ENCODE data around the gene IGFL4.
A peak's percentile ranks its signal among the peaks of the same experiment; 100 is the strongest.

Gene IGFL4

DNA sequence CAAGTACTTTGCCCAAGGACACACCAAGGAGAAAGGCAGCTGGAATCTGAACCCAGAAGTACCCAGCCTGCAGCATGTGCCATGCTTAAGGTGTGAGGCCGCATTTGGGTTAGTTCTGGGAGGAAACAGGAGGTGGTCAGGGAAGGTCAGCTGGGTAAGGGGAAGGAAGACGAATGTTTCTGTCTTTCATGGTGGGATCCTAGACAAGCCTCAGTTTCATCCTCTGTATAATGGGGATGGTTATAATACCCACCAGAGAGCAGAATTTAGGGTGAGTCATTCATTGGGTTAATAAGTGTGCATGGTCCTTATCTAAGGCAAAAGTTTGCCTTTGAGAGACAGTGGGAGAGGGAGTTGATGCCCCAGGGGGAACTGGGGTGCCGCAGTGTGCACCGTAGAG is 42.0 kb downstream of the IGFL4 start:
- FAIRE-seq = no peak
- DNase-seq (ENCODE audit: insufficient read length, low spot score) = no peak

GRCh38 chr19:45996933-45997332 is 43.9 kb downstream of the IGFL4 start:
- DNase-seq (ENCODE audit: insufficient read length, low spot score) (no peak), FAIRE-seq (no peak)

- FAIRE-seq (peak; percentile 8), DNase-seq (ENCODE audit: insufficient read length, low spot score) (no peak)
These were observed 45.0 kb downstream of the IGFL4 start for GRCh38 chr19:45995715-45996385.

DNA sequence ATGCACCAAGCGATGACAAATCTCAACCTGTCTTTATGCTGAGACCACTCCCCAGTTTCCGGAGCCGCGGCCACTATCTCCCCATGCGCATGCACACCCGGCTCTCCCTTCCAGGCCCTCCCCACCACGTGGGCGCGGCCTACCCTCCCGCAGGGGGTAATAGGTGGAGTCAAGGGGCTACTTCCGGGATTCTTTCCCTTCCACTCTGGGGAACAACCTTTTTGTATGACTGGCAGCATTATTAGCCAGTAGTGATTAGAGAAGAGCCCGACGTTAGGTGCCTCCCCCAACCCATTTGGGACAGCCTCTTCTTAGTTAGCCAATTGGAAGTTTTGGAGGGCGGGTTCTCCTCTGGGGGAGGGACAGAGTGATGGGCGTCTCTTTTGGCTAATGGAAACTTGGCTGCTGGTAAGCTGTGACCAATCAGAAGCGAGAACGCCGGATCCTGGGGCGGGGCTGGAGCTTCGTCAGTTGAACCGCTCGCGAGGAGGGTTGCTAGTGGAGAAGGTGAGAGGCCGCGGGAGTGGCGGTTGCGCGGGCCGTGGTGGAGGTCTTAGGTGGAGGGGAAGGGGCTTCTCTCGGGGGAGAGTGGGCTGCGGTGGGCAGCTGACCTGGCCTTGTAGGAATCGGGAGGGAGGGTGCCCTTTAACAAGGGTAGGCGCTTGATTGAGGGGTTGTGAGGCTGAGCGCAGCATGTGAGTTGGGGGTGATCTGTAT is 45.6 kb downstream of the IGFL4 start, which contains the start of gene CCDC61:
Gene CCDC61, plus strand, starts transcription at position 470 of the 717 bp plus-strand sequence. CDS start 7,552 bp downstream, outside the sequence.
- FAIRE-seq = peak; percentile 99
- DNase-seq (ENCODE audit: insufficient read length, low spot score) = peak; percentile 90

- DNase-seq (ENCODE audit: insufficient read length, low spot score) = no peak
- FAIRE-seq = no peak
These were observed 46.3 kb downstream of the IGFL4 start for GRCh38 chr19:45994456-45994997.

DNA sequence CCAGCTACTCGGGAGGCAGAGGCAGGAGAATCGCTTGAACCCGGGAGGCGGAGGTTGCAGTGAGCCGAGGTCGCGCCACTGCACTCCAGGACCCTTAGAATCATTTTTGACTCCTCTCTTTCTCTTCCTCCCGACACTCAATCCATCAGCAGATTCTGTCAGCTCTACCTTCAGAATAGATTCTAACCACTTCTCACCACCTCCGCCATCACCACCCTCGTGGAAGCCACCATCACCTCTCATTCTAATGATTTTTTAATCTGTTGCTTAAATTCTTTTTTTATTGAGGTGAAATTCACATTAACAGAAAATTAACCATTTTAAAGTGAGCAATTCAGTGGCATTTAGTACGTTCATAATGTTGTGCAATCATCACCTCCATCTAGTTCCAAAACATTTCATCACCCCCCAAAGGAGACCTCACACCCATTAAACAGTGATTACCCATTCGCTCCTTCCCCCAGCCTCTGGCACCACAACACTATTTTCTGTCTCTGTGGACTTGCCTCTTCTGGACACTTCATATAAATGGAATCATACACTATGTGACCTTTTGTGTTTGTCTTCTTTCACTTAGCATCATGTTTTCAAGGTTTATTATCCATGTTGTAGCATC is 50.6 kb downstream of the IGFL4 start:
- DNase-seq (ENCODE audit: insufficient read length, low spot score) (no peak), FAIRE-seq (no peak)

All from GM19239 (cell line).